ENCODE measurements around the gene ZMAT5.

ZMAT5 gene

DNA sequence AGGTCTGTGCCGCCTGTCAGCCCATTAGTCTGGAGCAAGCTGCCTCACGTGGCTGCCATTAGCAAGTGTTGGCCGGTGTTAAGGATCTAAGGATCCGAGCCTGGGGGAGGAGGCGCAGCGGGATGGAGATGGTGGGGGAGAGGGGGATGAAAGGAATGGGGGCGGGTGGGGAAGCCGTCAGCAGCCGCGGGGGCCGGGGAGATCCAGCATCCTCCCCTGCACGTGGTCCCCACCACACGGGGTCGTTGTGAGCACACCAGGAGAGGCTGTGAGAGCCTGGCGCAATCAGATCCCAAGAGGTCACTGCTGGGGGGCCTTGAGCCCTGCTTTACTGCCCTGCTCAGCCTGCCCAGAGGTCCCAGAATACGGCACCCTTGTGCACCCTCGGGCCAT lies 39.7 kb downstream of the ZMAT5 start:
- DNase-seq (ENCODE audit: extremely low read depth, low read depth), result no peak
- TF ChIP-seq, protein P1, sequence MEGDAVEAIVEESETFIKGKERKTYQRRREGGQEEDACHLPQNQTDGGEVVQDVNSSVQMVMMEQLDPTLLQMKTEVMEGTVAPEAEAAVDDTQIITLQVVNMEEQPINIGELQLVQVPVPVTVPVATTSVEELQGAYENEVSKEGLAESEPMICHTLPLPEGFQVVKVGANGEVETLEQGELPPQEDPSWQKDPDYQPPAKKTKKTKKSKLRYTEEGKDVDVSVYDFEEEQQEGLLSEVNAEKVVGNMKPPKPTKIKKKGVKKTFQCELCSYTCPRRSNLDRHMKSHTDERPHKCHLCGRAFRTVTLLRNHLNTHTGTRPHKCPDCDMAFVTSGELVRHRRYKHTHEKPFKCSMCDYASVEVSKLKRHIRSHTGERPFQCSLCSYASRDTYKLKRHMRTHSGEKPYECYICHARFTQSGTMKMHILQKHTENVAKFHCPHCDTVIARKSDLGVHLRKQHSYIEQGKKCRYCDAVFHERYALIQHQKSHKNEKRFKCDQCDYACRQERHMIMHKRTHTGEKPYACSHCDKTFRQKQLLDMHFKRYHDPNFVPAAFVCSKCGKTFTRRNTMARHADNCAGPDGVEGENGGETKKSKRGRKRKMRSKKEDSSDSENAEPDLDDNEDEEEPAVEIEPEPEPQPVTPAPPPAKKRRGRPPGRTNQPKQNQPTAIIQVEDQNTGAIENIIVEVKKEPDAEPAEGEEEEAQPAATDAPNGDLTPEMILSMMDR (IDR thresholded peaks at IDR 0.05; ENCODE audit: low read depth, low read length), result peak; percentile 44

DNA sequence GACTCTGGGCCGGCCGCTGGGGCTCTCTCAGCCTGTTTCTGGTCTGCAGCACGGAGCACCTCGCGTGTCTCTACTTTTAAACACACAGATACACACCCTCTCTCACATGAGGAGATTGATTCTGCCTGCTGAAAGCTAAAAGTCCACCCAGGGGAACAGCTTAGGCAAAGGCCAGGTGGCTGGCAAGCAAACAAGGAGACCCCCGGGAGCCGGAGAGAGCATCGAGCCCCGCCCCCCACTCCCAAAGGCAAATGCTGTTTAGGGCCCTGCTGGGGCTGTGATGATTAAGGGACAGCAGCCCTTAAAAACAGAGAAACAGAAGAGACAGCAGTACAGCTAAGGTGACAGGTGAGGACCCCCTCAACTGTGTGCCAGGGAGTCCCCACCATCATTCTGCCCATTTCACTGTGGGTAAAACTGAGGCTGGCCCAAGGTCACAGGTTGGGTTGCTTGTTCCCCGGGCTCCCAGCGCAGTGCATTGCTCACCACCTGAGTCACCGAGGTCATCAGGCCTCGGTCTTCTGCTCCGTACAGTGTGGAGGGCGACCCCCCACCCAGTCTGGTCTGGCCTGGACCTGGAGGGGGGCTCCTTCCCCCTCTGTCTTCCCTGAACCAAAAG lies 40.2 kb downstream of the ZMAT5 start:
- TF ChIP-seq, protein P1 (IDR thresholded peaks at IDR 0.05; ENCODE audit: low read depth, low read length), result no peak
- DNase-seq (ENCODE audit: extremely low read depth, low read depth), result no peak

DNA sequence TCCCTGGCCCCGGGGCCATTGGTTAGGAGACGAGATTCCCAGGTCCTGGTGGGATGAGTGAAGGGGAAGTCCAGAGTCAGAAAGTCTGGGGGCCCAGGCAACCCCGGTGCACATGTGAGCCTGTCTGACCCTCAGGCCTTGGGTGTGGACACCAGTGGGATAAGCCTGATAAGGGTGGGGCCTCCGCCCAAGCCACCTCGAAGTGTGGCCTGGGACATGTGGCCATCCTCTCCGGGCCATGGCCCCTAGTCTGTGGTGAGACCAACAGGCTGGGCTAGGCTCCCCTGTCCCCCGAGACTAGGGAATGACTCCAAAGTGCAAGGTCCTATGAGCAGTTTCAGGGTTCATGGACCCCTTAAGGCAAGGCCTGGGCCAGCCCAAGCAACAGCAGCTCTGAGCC lies 40.7 kb downstream of the ZMAT5 start:
- DNase-seq (ENCODE audit: extremely low read depth, low read depth), result no peak
- TF ChIP-seq, protein P1 (IDR thresholded peaks at IDR 0.05; ENCODE audit: low read depth, low read length), result no peak

DNA sequence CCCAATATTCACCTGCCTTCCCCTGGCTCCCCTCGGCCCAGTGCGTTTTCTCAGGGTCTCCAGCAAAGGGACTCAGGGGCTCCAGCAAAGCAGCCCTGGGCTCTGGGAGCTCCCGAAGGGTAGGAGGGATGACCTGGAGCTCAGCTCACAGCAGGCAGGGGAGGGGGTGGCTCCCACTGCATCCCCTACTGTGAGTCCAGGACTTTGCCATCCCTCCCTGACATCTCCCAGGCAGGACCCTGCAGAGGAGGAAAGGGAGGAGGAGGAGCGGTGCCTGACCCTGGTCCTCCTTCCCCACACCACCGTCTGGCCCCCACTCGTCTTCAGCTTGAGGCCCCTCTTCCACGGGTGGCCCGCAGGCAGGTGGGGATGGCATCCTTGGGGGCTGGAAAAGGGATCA lies 42.0 kb downstream of the ZMAT5 start:
- TF ChIP-seq, protein P1 (IDR thresholded peaks at IDR 0.05; ENCODE audit: low read depth, low read length), result no peak
- no peak for DNase-seq (ENCODE audit: extremely low read depth, low read depth)

DNA sequence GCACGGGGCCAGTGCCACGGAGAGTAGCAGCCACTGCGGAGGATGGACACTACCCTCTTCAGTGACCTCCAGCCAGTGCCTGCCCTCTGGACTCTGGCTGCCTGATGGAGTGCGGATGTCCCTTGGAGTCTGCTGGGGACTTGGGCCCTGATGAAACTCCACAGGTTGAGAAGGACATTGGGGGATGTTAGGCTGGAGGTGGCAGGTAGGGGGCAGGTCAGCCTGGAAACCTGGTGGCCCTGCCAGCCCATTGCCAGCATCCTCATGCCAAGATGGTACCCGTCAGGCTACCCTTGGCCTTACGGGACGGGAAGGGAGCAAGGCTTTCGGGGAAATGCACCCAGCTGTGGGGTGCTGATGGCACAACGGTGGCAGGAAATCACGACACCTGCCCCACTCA lies 43.0 kb downstream of the ZMAT5 start:
- DNase-seq (ENCODE audit: extremely low read depth, low read depth), result no peak
- TF ChIP-seq, protein P1 (IDR thresholded peaks at IDR 0.05; ENCODE audit: low read depth, low read length), result no peak

DNA sequence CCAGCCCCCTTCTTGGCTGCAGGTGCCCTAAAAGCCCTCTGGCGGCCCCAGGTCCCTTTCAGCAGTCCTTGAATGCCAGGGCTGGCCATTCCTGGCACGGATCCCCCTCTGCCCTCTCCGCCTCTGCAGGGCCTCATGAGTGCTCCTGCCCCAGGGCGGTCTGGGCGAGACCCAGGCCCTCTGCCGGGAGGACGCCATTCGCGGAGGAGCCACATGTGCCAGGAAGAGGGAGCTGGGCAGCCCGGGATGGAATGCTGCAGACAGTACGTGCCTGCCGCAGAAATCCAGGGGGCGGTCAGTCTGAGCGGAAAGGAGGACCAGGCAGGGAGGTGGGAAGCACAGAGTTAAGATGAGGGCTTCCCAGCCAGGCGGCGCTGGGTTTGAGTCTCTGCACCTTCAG lies 44.2 kb downstream of the ZMAT5 start:
- no peak for DNase-seq (ENCODE audit: extremely low read depth, low read depth)
- TF ChIP-seq, protein P1 (IDR thresholded peaks at IDR 0.05; ENCODE audit: low read depth, low read length), result no peak

DNA sequence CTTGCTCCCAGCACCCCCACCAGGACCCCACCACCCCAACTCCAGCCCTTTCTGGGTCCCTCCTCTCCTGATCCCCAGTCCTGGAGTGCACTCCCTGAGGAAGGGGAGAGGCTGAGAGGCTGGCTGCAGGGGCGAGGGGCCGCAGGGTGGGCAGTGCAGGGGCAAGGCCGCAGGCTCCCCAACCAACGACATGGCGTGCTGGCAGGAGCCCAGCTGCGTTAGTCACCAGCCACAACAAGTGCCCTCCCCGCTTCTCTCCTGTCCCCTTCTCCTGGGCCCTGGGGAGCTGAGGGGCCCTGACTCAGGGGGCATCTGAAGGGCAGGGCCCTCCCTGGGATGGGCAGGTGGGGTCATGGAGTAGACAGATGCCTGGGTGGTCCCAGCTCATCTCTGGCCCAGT lies 44.7 kb downstream of the ZMAT5 start:
- DNase-seq (ENCODE audit: extremely low read depth, low read depth), result no peak
- TF ChIP-seq, protein P1 (IDR thresholded peaks at IDR 0.05; ENCODE audit: low read depth, low read length), result no peak

Measured in AG09319 (cell line).